ENCODE results near the gene CDH20. TPM values are rescaled to one million over a fixed set of nuclear protein-coding genes. Genes with fewer than 3 reads are reported as not detected.

Gene CDH20
- not detected for total RNA-seq (2021; ENCODE audit: unreplicated experiment)
- polyA plus RNA-seq (2012), result not detected in 2 replicates
- Bru-seq, nascent RNA, result percentile 2 among the genes with signal in this experiment
- not detected for BruChase-seq, experiment 1, labeled RNA remaining after a 6-hour chase
- not detected for BruChase-seq, experiment 2, labeled RNA remaining after a 2-hour chase
- long read RNA-seq, result 0 reads

DNA sequence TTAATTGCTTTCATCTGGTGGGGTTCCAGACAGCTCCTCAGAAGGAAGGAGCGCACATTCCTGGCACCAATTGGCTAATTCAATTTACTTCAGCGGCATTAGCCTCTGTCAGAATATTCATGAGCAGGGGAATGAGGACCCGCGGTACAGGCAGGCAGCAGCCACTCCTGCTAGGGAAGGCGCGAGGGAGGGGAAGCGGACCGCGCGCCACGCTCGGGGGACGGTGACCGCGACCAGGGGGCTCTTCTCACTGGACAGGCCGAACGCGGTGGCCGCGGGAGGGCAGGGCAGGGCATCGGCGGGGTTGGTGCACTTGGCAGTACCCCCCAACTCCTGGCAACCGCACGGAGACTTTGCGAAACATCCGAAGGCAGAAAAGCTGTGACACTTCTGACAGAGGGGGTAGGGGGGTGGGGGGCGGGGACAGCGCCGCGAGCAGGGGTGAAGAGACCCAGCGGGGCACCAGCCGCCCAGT, at the start of gene CDH20:
Gene CDH20, plus strand, starts transcription at position 160 of the 475 bp plus-strand sequence.
- ChIA-PET POLR2A (no interaction called here), RAD21 (ENCODE audit: low non-redundant PET in 1 of 2, low total read pairs in 2 of 2, uncharacterized antibody in 2 of 2, unreplicated experiment in 2 of 2) (no interaction called here), CTCF (no interaction called here)
- Histone ChIP-seq H3K4me1 (ENCODE audit: control insufficient read depth in 1 of 2, insufficient read depth in 2 of 2, low read length in 2 of 2) (no peaks in the 10 kb centered on the region), H3K9me3 (ENCODE audit: control insufficient read depth in 1 of 2, insufficient read depth in 1 of 2, low read depth in 1 of 2, low read length in 2 of 2) (no peaks in the 10 kb centered on the region), H4K20me1 (ENCODE audit: insufficient read depth) (no peaks in the 10 kb centered on the region), H2AFZ (ENCODE audit: low read depth, low read length, poor library complexity, severe bottlenecking) (no peak within 1 kb of the TSS), H3K27me3 (ENCODE audit: insufficient read depth, low read length) (peaks cover 7% of the 10 kb centered on the region; the same call in 1 of the 2 replicates), H3K27ac (ENCODE audit: low read depth, low read length) (no peak within 1 kb of the TSS), H3K4me2 (ENCODE audit: low read length) (no peak within 1 kb of the TSS), H3K4me3 (replicated peaks in 1 of 2; ENCODE audit: low read depth in 1 of 2, low read length in 2 of 2) (no peak within 1 kb of the TSS), H3K79me2 (ENCODE audit: insufficient read depth, low read length) (no peaks in the 10 kb centered on the region), H3K9ac (ENCODE audit: low read length) (no peak within 1 kb of the TSS), H3K9me2 (ENCODE audit: insufficient read depth) (no peaks in the 10 kb centered on the region), H3K36me3 (ENCODE audit: control insufficient read depth in 1 of 2, insufficient read depth in 2 of 2, low read length in 2 of 2) (no peaks in the 10 kb centered on the region)
- BruUV-seq (replicated peaks), result no TSS peak
- TF ChIP-seq EZH2 (IDR thresholded peaks at IDR 0.05) (no peak), POLR2A (IDR thresholded peaks at IDR 0.05; ENCODE audit: borderline replicate concordance, extremely low read depth, insufficient read depth, insufficient read length) (no peak), YY1 (IDR thresholded peaks at IDR 0.05; ENCODE audit: extremely low read depth, insufficient replicate concordance, low read depth, low read length) (no peak), SRF (IDR thresholded peaks at IDR 0.05; ENCODE audit: low read depth) (no peak), ZFX (IDR thresholded peaks at IDR 0.05) (no peak), SIN3A (IDR thresholded peaks at IDR 0.05; ENCODE audit: low read depth) (no peak), EZH2phosphoT487 (IDR thresholded peaks at IDR 0.05; ENCODE audit: borderline replicate concordance) (no peak), POLR2AphosphoS5 (IDR thresholded peaks at IDR 0.05; ENCODE audit: low read depth, low read length) (no peak)
- TF ChIP-seq, protein P1, sequence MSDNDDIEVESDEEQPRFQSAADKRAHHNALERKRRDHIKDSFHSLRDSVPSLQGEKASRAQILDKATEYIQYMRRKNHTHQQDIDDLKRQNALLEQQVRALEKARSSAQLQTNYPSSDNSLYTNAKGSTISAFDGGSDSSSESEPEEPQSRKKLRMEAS (IDR thresholded peaks at IDR 0.05), result no peak
- TF ChIP-seq, protein P2, sequence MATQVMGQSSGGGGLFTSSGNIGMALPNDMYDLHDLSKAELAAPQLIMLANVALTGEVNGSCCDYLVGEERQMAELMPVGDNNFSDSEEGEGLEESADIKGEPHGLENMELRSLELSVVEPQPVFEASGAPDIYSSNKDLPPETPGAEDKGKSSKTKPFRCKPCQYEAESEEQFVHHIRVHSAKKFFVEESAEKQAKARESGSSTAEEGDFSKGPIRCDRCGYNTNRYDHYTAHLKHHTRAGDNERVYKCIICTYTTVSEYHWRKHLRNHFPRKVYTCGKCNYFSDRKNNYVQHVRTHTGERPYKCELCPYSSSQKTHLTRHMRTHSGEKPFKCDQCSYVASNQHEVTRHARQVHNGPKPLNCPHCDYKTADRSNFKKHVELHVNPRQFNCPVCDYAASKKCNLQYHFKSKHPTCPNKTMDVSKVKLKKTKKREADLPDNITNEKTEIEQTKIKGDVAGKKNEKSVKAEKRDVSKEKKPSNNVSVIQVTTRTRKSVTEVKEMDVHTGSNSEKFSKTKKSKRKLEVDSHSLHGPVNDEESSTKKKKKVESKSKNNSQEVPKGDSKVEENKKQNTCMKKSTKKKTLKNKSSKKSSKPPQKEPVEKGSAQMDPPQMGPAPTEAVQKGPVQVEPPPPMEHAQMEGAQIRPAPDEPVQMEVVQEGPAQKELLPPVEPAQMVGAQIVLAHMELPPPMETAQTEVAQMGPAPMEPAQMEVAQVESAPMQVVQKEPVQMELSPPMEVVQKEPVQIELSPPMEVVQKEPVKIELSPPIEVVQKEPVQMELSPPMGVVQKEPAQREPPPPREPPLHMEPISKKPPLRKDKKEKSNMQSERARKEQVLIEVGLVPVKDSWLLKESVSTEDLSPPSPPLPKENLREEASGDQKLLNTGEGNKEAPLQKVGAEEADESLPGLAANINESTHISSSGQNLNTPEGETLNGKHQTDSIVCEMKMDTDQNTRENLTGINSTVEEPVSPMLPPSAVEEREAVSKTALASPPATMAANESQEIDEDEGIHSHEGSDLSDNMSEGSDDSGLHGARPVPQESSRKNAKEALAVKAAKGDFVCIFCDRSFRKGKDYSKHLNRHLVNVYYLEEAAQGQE (IDR thresholded peaks at IDR 0.05; ENCODE audit: low read depth), result no peak
- ATAC-seq (no peak), DNase-seq (ENCODE audit: low read depth, low spot score) (no peak)
- intact Hi-C loops (cut with micrococcal nuclease), result no loop called here
